SK-N-SH (cell line): ENCODE results near the gene HTRA2. TPM values are rescaled to one million over a fixed set of nuclear protein-coding genes. Genes with fewer than 3 reads are reported as not detected.

Source experiments
- CTCF ChIA-PET: fragments of 300-600, 350-600 bp; formaldehyde crosslinking; extraction: SDS; loops from one replicate; lab custom pipeline; 2021; lab: Yijun Ruan, JAX
- POLR2A ChIA-PET: fragments of 350-600 bp; sonication (Branson Sonifier 250); formaldehyde crosslinking; extraction: SDS; loops from one replicate; lab custom pipeline; 2020; ENCODE audit warnings: antibody characterized with exemption, inconsistent platforms; lab: Yijun Ruan, JAX
- DNase-seq: peaks from one replicate; pipeline ENCODE4 v3.0.0; 2012
- H2AFZ ChIP-seq: fragments of 200-600 bp; sonication (generic); 2 replicates; pipeline ENCODE4 v1.8.1; 2016; ENCODE audit warnings: antibody characterized with exemption, mild to moderate bottlenecking, low read depth
- H3F3A ChIP-seq: fragments of 200-600 bp; sonication (generic); replicated peaks from 2 replicates; pipeline ENCODE3; 2016; ENCODE audit warnings: antibody characterized with exemption, mild to moderate bottlenecking; ENCODE audit not compliant: insufficient read depth
- H3K27ac ChIP-seq, 2 experiments: fragments of 200-500 bp in 1 of 2; fragments of 200-600 bp in 1 of 2; sonication (Bioruptor generic) in 1 of 2; sonication (generic), shearing (Covaris generic) in 1 of 2; 2 replicates each; pipeline versions ENCODE4 v1.5.1 to v1.6.1; 2014 to 2016; ENCODE audit warnings: low read depth in 2 of 2, inconsistent platforms in 1 of 2, low read length in 1 of 2, mild to moderate bottlenecking in 1 of 2, mixed read lengths in 1 of 2
- H3K27me3 ChIP-seq: fragments of 200-600 bp; sonication (generic), shearing (Covaris generic); 2 replicates; pipeline ENCODE4 v1.6.1; 2016; ENCODE audit warnings: mixed run types; ENCODE audit not compliant: insufficient read depth
- H3K36me3 ChIP-seq, 2 experiments: fragments of 200-500 bp in 1 of 2; fragments of 200-600 bp in 1 of 2; sonication (Bioruptor generic) in 1 of 2; sonication (generic) in 1 of 2; replicated peaks in 1 of 2; 2 replicates each; pipeline versions ENCODE3 to v1.5.1; 2014 to 2016; ENCODE audit warnings: low read length in 1 of 2, mild to moderate bottlenecking in 1 of 2; ENCODE audit not compliant: insufficient read depth in 2 of 2, control insufficient read depth in 1 of 2
- H3K4me1 ChIP-seq, 2 experiments: fragments of 200-500 bp in 1 of 2; fragments of 200-600 bp in 1 of 2; sonication (Bioruptor generic) in 1 of 2; sonication (generic), shearing (Covaris generic) in 1 of 2; 2 replicates each; pipeline versions ENCODE4 v1.5.1 to v1.6.1; 2014 to 2016; ENCODE audit warnings: low read depth in 1 of 2, low read length in 1 of 2, mixed run types in 1 of 2; ENCODE audit not compliant: insufficient read depth in 2 of 2, control insufficient read depth in 1 of 2
- H3K4me2 ChIP-seq: fragments of 200-600 bp; sonication (generic), shearing (Covaris generic); 2 replicates; pipeline ENCODE4 v1.6.1; 2017; ENCODE audit warnings: mixed run types
- H3K4me3 ChIP-seq, 2 experiments: fragments of 200-500 bp in 1 of 2; fragments of 200-600 bp in 1 of 2; sonication (Bioruptor generic) in 1 of 2; sonication (generic), shearing (Covaris generic) in 1 of 2; 2 replicates each; pipeline versions ENCODE4 v1.5.1 to v1.8.1; 2014 to 2016; ENCODE audit warnings: low read depth in 2 of 2, inconsistent platforms in 1 of 2, low read length in 1 of 2, mild to moderate bottlenecking in 1 of 2, mixed read lengths in 1 of 2, moderate library complexity in 1 of 2
- H3K79me2 ChIP-seq: fragments of 200-600 bp; sonication (generic); 2 replicates; pipeline ENCODE4 v1.8.1; 2017; ENCODE audit warnings: mild to moderate bottlenecking; ENCODE audit not compliant: insufficient read depth
- H3K9ac ChIP-seq: fragments of 200-600 bp; sonication (generic); 2 replicates; pipeline ENCODE4 v1.6.1; 2017; ENCODE audit warnings: mixed run types
- H3K9me2 ChIP-seq: fragments of 200-600 bp; sonication (generic); 2 replicates; pipeline ENCODE4 v1.6.1; 2017; ENCODE audit warnings: mixed run types
- H3K9me3 ChIP-seq: fragments of 200-600 bp; sonication (generic); 2 replicates; pipeline ENCODE4 v1.6.1; 2017; ENCODE audit warnings: mixed run types, mild to moderate bottlenecking, moderate library complexity
- H4K20me1 ChIP-seq: fragments of 200-600 bp; sonication (generic); 2 replicates; pipeline ENCODE4 v1.6.1; 2017; ENCODE audit warnings: mild to moderate bottlenecking, mixed run types; ENCODE audit not compliant: insufficient read depth
- CHD2 ChIP-seq: fragments of 150-350 bp; IDR thresholded peaks from 2 replicates; pipeline ENCODE4 v1.6.1; 2018; ENCODE audit warnings: low read length; ENCODE audit not compliant: partially characterized antibody
- EP300 ChIP-seq, 2 experiments: IDR thresholded peaks; 2 replicates each; pipeline versions ENCODE4 v1.4.0 to v1.6.1; 2012; ENCODE audit warnings: borderline replicate concordance in 1 of 2, low read depth in 1 of 2, low read length in 1 of 2
- EZH2phosphoT487 ChIP-seq: fragments of 200-600 bp; sonication (generic); IDR thresholded peaks from 2 replicates; pipeline ENCODE4 v1.6.1; 2017; ENCODE audit warnings: low read depth, mixed run types, mild to moderate bottlenecking, antibody characterized with exemption, moderate library complexity, borderline replicate concordance
- FOXJ3 ChIP-seq: sonication (generic); formaldehyde crosslinking; IDR thresholded peaks from 2 replicates; pipeline ENCODE4 v1.5.1; 2020; ENCODE audit warnings: mild to moderate bottlenecking, missing genetic modification reagents
- GATA2 ChIP-seq: sonication (generic); formaldehyde crosslinking; IDR thresholded peaks from 2 replicates; pipeline ENCODE4 v1.5.0; 2020; ENCODE audit warnings: mild to moderate bottlenecking, missing genetic modification reagents
- JUND ChIP-seq: IDR thresholded peaks from 2 replicates; pipeline ENCODE4 v1.4.0; 2012
- MXI1 ChIP-seq: IDR thresholded peaks from 2 replicates; pipeline ENCODE4 v1.6.1; 2012; ENCODE audit warnings: mild to moderate bottlenecking, low read depth, low read length, improper control_type of control experiment
- NFIC ChIP-seq: IDR thresholded peaks from 2 replicates; pipeline ENCODE4 v1.4.0; 2012; ENCODE audit warnings: borderline replicate concordance
- NRF1 ChIP-seq: IDR thresholded peaks from 2 replicates; pipeline ENCODE4 v1.6.1; 2012; ENCODE audit warnings: low read depth, mild to moderate bottlenecking, low read length
- POLR2AphosphoS5 ChIP-seq: IDR thresholded peaks from 2 replicates; pipeline ENCODE4 v1.6.1; 2012; ENCODE audit warnings: low read depth, low read length
- RCOR1 ChIP-seq: fragments of 150-350 bp; IDR thresholded peaks from 2 replicates; pipeline ENCODE4 v1.6.1; 2017; ENCODE audit warnings: antibody characterized with exemption, low read length
- RXRA ChIP-seq: IDR thresholded peaks from 2 replicates; pipeline ENCODE4 v1.4.0; 2012; ENCODE audit warnings: low read depth, mild to moderate bottlenecking, borderline replicate concordance
- SMC3 ChIP-seq: IDR thresholded peaks from 2 replicates; pipeline ENCODE4 v1.6.1; 2012; ENCODE audit warnings: low read depth, low read length, improper control_type of control experiment
- TEAD4 ChIP-seq: IDR thresholded peaks from 2 replicates; pipeline ENCODE4 v1.4.0; 2012; ENCODE audit warnings: mild to moderate bottlenecking, borderline replicate concordance; ENCODE audit not compliant: insufficient read depth
- YY1 ChIP-seq: IDR thresholded peaks from 2 replicates; pipeline ENCODE4 v1.4.0; 2012; ENCODE audit warnings: low read depth, mild to moderate bottlenecking
- WGBS: methylation state at CpG from one replicate; pipeline ENCODE4 v1.1.6; 2017; ENCODE audit warnings: low lambda C conversion rate; 5-methylcytosine and 5-hydroxymethylcytosine counted together
- polyA plus RNA-seq, 3 experiments: library from polyadenylated mRNA; depleted of rRNA; stranded (reverse); fragments of >200 nt; gene quantifications; 2 replicates each; pipeline ENCODE4 v1.2.3, GENCODE V29; 2012
- TF ChIP-seq, protein P1 (sequence below): IDR thresholded peaks from 2 replicates; pipeline ENCODE4 v1.4.0; 2012; ENCODE audit warnings: low read depth
- TF ChIP-seq, protein P2 (sequence below): fragments of 150-350 bp; IDR thresholded peaks from 2 replicates; pipeline ENCODE4 v1.6.1; 2016; ENCODE audit warnings: mild to moderate bottlenecking, low read depth, low read length
- TF ChIP-seq, protein P3 (sequence below): IDR thresholded peaks from 2 replicates; pipeline ENCODE4; 2012
- TF ChIP-seq, protein P4 (sequence below): fragments of 150-350 bp; IDR thresholded peaks from 2 replicates; pipeline ENCODE4 v1.6.1; 2017; ENCODE audit warnings: antibody characterized with exemption, low read length, low read depth, borderline replicate concordance
- TF ChIP-seq, protein P5 (sequence below): fragments of 200-600 bp; sonication (generic); IDR thresholded peaks from 2 replicates; pipeline ENCODE4 v1.6.1; 2017; ENCODE audit warnings: antibody characterized with exemption, mild to moderate bottlenecking, moderate library complexity

HTRA2 gene
- polyA plus RNA-seq, 1 of the 3 experiments (the other 2 are of a cell fraction): 55.7 TPM

DNA sequence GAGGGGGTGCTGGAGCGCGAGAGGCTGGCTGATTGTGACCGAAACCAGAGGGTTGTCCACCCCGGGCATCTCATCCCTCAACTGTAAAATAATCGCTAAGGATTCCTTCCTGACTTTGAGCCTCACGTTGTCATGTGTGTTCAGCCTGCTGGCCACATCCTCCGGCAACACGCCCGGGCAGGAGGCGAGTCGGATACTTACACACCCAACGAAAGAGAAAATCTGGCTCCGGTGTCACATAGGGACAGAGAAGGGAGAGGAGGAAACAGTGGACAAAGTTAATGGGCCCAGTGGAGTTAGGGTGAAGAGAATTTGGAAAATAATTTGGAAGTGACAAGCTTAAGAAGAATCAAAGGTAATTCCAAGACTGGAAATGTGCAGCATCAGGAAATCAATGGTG is 13.1 kb upstream of the HTRA2 start:
- Histone ChIP-seq H3K4me3 (no peak overlapping the region), H3K27me3 (no peaks in the 10 kb centered on the region), H2AFZ (no peak overlapping the region), H3K27ac (no peak overlapping the region), H3K9me3 (no peaks in the 10 kb centered on the region), H3K79me2 (peaks cover 23% of the 10 kb centered on the region; the same call in 1 of the 2 replicates), H4K20me1 (no peaks in the 10 kb centered on the region), H3K4me2 (no peak overlapping the region), H3F3A (peaks cover 15% of the 10 kb centered on the region), H3K9ac (no peak overlapping the region), H3K36me3 (peaks cover 4% of the 10 kb centered on the region in 2 experiments), H3K9me2 (no peaks in the 10 kb centered on the region), H3K4me1 (peaks cover 9 to 15% of the 10 kb centered on the region in 2 experiments; a peak in 1 of 4 replicates)
- POLR2A ChIA-PET: no interaction called here
- WGBS: 93% methylated on average over 13 of the region's 13 CpGs
- CTCF ChIA-PET: interaction anchor here (1.1 to 2.4 kb wide), 2 partner anchors 8 to 23 kb away, joined by 3 to 7 read pairs; no protein-coding TSS in a partner anchor
- DNase-seq: no peak
- TF ChIP-seq, protein P1, sequence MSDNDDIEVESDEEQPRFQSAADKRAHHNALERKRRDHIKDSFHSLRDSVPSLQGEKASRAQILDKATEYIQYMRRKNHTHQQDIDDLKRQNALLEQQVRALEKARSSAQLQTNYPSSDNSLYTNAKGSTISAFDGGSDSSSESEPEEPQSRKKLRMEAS: no peak
- TF ChIP-seq EZH2phosphoT487 (no peak), FOXJ3 (CRISPR knock-in tag) (no peak), NRF1 (no peak), JUND (no peak), POLR2AphosphoS5 (no peak), EP300 (IDR thresholded peaks at IDR 0.05; ENCODE audit: borderline replicate concordance in 1 of 2, low read depth in 1 of 2, low read length in 1 of 2) (no peak), MXI1 (no peak), RXRA (no peak), GATA2 (CRISPR knock-in tag) (no peak), YY1 (no peak), NFIC (no peak), SMC3 (no peak), RCOR1 (no peak), TEAD4 (no peak), CHD2 (no peak)
- TF ChIP-seq, protein P2, sequence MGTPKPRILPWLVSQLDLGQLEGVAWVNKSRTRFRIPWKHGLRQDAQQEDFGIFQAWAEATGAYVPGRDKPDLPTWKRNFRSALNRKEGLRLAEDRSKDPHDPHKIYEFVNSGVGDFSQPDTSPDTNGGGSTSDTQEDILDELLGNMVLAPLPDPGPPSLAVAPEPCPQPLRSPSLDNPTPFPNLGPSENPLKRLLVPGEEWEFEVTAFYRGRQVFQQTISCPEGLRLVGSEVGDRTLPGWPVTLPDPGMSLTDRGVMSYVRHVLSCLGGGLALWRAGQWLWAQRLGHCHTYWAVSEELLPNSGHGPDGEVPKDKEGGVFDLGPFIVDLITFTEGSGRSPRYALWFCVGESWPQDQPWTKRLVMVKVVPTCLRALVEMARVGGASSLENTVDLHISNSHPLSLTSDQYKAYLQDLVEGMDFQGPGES: no peak
- TF ChIP-seq, protein P3, sequence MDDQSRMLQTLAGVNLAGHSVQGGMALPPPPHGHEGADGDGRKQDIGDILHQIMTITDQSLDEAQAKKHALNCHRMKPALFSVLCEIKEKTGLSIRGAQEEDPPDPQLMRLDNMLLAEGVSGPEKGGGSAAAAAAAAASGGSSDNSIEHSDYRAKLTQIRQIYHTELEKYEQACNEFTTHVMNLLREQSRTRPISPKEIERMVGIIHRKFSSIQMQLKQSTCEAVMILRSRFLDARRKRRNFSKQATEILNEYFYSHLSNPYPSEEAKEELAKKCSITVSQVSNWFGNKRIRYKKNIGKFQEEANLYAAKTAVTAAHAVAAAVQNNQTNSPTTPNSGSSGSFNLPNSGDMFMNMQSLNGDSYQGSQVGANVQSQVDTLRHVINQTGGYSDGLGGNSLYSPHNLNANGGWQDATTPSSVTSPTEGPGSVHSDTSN: no peak
- TF ChIP-seq, protein P4, sequence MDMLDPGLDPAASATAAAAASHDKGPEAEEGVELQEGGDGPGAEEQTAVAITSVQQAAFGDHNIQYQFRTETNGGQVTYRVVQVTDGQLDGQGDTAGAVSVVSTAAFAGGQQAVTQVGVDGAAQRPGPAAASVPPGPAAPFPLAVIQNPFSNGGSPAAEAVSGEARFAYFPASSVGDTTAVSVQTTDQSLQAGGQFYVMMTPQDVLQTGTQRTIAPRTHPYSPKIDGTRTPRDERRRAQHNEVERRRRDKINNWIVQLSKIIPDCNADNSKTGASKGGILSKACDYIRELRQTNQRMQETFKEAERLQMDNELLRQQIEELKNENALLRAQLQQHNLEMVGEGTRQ: no peak
- TF ChIP-seq, protein P5, sequence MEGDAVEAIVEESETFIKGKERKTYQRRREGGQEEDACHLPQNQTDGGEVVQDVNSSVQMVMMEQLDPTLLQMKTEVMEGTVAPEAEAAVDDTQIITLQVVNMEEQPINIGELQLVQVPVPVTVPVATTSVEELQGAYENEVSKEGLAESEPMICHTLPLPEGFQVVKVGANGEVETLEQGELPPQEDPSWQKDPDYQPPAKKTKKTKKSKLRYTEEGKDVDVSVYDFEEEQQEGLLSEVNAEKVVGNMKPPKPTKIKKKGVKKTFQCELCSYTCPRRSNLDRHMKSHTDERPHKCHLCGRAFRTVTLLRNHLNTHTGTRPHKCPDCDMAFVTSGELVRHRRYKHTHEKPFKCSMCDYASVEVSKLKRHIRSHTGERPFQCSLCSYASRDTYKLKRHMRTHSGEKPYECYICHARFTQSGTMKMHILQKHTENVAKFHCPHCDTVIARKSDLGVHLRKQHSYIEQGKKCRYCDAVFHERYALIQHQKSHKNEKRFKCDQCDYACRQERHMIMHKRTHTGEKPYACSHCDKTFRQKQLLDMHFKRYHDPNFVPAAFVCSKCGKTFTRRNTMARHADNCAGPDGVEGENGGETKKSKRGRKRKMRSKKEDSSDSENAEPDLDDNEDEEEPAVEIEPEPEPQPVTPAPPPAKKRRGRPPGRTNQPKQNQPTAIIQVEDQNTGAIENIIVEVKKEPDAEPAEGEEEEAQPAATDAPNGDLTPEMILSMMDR: no peak
